Activated CD4-positive, alpha-beta T cell treated with anti-CD3 and anti-CD28 coated beads, Interleukin-10, Interleukin-2, amounts not matched to agents 100 ng/mL and 50 ng/mL, durations not matched to agents 16 hours and 8 hours (primary cell): ENCODE measurements around the gene DCTN2.
"Not testable (repeated sequence)": the region's sequence is repeated elsewhere in the genome, so short reads cannot be mapped to it uniquely, and the experiment has no call there.

Experiments
- DNase-seq: peaks from one replicate; pipeline ENCODE4 v3.0.0-alpha.2; 2020

The DCTN2 gene

DNA sequence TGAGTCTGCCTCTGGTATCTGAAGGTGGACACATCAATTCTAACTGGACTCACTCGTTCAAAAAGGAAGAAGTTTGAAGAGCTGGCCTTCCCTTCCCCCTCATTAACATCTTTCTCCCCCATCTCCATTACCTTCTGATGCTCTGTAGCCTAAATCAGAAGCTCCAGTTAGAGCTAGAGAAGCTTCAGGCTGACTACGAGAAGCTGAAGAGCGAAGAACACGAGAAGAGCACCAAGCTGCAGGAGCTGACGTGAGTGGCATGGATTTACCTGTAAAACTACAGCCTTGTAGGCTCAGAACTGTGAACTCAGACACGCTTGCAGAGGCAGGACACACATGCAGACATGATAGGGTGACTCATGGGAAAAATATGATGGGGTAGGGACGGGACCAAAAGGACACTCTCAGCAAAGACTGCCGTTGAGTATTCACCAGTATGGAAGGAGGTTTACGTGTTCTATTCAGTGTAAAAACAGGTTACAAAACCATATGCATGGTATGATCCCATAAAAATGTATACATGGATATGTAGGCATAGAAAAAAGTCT lies 29.7 kb upstream of the DCTN2 start:
- DNase-seq = no peak

DNA sequence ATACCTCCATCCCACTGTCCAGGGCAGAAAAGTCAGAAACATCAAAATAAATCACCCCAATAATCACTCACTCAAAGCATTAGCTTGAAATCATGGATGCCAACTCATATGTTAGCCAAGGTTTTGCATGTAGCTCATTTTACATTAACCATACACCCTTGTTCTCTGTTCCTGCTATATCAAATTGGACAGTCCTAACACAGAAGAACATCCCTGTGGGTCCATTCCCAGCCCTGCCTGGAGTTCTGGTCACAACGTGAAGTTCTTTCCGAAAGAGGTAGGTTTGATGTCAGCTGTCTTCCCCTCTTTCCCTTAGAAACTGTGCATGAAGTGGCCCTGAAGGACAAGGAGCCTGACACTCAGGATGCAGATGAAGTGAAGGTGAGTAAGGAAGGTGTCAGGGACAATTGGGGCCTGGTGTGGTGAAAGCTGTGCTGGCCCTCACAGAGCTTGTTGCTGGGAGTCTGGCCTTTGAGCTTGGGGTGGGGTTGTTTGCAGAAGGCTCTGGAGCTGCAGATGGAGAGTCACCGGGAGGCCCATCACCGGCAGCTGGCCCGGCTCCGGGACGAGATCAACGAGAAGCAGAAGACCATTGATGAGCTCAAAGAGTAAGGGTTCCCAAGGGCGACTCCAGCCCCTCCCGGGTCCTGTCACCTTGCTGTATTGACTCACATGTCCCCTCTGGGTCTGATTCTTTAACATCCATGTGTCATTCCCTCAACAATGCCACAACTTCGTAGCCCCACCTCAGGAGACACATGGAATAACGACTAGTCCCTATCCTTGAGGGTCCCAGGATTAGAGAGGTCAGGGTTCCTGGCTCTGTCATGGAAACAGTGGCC lies 29.0 kb upstream of the DCTN2 start:
- DNase-seq = no peak

DNA sequence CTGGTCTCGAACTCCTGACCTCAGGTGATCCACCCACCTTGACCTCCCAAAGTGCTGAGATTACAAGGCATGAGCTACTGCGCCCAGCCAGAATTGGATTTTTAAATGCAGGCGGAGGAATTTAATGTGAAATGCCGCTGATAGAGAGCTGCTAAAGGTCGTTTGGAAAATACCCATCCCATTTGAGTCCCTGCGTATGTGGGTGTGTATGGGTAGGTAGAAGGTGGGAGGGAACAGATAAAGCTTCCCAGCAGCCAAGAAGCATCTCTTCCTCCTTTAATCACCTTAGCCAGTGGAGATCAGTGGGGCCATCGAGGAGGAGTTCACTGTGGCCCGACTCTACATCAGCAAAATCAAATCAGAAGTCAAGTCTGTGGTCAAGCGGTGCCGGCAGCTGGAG lies 27.8 kb upstream of the DCTN2 start:
- DNase-seq = no peak

DNA sequence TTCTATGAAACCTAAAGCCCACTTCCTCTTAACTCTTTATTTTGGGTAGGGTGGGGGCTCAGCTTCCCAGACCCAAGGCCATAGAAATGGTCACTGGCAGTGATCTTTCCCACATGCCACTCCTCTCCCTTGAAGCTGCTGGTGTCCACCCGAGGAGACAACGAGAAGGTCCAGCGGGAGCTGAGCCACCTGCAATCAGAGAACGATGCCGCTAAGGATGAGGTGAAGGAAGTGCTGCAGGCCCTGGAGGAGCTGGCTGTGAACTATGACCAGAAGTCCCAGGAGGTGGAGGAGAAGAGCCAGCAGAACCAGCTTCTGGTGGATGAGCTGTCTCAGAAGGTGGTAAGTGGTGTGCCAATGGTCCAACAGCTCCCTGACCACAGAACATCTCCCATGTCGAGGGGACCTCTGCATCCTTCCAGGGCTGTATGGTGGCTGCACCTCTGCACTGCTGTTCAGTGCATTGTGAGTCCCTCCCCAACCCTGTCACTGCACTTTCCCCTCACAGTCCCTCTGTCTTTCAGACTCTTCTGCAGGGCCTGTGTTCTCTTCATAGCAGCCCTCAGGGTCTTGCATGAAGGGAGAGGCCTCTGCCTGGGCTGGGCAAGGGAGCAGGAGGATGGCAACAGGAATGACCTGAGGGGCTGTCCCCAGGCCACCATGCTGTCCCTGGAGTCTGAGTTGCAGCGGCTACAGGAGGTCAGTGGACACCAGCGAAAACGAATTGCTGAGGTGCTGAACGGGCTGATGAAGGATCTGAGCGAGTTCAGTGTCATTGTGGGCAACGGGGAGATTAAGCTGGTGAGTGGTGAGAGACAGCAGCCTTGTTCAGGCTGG lies 25.2 kb upstream of the DCTN2 start:
- DNase-seq = no peak

DNA sequence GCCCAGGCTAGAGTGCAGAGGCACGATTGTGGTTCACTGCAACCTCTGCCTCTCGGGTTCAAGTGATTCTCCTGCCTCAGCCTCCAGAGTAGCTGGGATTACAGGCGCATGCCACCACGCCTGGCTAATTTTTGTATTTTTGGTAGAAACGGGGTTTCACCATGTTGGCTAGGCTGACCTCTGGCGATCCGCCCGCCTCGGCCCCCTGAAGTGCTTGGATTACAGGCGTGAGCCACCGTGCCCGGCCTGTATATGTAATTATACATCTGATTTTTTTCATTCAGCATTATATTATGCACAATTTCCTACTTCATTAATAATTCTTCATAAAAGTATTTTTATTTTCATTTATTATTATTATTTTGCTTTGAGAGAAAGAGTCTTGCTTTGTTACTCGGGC lies 23.4 kb upstream of the DCTN2 start:
- not testable (repeated sequence) for DNase-seq

DNA sequence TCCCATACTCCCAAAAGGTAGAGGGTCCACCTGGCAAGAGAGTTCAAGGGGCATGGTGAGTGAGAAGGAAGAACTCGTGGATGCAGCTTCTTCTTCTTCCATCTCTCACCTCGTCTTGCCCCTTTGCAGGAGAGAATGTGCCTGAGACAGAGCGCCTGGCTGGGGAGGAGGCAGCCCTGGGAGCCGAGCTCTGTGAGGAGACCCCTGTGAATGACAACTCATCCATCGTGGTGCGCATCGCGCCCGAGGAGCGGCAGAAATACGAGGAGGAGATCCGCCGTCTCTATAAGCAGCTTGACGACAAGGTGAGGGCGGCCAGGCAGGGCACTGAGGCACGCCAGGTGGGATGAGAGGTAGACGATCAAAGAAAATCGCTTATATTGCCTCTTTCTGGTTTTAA lies 22.9 kb upstream of the DCTN2 start:
- DNase-seq = no peak

DNA sequence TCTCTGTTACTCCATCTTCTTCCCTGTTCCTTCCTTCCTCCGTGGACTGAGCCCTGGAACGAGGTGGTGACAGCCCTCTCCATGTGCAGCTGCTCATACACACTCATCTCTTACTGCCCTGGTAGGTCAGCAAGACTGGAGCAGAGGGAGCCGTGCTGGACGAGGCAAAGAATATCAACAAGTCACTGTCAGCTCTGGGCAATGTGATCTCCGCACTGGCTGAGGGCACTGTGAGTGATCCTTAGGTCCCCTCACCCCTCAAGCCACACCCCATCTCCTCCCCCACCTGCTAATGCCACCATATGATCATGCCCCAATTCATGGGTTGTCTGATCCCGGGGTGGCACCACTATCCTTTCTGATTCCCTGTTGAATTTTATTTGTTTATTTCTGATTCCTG lies 21.8 kb upstream of the DCTN2 start:
- DNase-seq = no peak

DNA sequence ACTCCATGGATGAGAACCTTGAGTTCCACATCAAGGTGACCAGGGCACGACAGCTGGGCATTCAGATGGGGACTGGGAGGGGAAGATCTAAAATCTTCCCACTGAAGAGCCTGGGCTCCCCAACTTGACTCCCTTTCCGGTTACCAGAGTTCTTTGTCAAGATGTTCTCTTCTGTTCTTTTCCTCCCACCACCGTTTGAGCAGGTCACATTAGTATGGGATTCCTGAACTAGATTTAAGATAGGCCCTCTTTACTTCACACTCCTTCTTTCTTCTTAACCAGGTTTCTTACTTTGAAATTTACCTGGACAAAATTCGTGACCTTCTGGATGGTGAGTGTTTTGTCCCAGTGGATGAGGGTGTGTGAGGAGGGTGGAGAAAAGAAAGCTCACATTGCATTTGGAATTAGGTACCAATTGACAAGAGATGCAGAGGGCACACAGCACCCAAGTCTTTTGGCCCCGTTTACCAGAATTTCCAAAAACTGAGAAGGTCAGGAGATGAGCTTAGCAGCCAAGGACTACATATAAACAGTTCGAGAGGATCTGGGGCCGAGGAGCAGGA lies 17.3 kb upstream of the DCTN2 start:
- no peak for DNase-seq

DNA sequence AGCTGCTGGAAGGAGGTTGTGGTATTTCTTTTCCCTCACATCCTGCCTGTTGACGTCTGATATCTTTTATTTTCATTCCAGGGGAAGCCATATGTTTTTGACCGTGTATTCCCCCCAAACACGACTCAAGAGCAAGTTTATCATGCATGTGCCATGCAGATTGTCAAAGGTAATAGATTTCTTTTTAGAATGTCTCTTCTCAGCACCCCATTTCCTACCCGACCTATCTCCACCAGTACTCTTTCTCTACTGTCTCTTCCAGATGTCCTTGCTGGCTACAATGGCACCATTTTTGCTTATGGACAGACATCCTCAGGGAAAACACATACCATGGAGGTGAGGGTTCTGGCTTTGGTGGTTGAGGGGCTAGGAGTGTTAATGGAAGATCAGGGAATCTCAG lies 16.4 kb upstream of the DCTN2 start:
- DNase-seq = no peak

DNA sequence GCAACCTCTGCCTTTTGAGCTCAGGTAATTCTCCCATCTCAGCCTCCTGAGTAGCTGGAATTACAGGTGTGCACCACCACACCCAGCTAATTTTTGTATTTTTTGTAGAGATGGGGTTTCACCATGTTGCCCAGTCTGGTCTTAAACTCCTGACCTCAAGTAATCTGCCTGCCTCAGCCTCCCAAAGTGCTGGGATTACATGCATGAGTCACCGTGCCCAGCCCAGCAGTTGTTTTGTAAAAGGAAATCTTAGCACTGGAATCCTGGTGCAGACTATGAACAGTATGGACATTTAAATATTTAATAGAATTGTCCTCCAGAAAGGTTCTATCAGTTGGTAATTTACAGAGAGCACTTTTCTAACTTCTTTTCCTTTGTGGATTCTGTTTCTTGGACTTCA lies 14.1 kb upstream of the DCTN2 start:
- not testable (repeated sequence) for DNase-seq

DNA sequence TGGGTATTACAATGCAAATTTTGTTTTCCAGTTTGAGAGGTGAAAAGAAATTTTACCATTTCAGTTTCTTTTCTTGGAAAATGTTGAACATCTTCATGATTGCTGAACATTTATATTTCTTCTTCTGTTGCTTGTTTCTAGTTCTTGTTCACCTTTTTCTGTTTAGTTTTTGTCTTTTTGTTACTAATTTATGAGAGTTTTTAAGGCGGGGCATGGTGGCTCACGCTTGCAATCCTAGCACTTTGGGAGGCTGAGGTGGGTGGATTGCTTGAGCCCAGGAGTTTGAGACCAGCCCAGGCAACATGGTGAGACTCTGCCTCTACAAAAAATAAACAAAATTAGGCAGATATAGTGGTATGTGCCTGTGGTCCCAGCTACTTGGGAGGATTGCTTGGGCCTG lies 13.5 kb upstream of the DCTN2 start:
- no peak for DNase-seq

DNA sequence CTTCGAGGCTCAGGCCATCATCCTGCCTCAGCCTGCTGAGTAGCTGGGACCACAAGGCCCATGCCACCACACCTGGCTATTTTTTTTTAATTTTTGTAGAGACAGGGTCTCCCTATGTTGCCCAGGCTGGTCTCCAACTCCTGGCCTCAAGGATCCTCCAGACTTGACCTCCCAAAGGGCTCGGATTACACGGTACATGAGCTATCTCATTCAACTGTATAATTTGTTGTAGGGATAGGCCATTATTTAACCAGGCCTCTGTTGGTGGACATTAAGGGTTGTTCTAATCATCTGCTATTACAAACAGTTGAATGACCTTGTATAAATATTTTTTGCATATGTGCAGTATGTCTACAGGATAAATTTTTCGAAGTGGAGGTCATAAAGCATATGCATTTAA lies 11.9 kb upstream of the DCTN2 start:
- no peak for DNase-seq

DNA sequence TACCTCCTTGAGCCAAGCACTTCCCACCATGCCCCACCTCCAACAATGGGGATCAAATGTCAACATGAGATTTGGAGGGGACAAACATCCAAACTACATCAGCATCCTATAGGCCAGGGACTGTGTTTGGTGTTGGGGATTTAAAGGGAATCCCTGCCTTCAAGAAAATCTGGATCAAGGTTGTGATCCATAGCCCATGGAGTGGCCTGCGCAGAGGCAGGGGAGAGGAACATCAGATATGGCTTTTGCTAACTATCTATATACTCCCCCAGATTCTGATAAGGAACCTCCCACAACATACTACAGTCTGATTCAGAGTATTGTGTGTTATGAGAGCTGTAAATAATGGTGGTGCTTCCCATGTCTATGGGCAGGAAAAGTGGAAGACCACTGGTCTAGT lies 7.9 kb upstream of the DCTN2 start:
- no peak for DNase-seq

DNA sequence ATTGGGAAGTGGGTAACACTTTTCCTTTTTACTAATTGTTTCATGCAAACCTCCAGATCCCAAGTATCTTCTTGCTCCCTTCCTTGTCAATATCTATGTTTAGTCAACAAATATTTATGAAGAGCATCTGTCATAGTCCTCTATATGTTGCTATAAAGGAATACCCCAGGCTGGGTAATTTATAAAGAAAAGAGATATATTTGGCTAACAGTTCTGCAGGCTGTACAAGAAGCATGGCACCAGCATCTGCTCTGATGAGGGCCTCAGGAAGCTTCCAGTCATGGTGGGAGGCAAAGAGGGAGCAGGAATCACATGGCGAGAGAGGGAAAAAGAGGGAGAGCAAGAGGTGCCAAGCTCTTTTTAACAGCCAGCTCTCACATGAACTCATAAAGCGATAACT lies 7.5 kb upstream of the DCTN2 start:
- DNase-seq = no peak

DNA sequence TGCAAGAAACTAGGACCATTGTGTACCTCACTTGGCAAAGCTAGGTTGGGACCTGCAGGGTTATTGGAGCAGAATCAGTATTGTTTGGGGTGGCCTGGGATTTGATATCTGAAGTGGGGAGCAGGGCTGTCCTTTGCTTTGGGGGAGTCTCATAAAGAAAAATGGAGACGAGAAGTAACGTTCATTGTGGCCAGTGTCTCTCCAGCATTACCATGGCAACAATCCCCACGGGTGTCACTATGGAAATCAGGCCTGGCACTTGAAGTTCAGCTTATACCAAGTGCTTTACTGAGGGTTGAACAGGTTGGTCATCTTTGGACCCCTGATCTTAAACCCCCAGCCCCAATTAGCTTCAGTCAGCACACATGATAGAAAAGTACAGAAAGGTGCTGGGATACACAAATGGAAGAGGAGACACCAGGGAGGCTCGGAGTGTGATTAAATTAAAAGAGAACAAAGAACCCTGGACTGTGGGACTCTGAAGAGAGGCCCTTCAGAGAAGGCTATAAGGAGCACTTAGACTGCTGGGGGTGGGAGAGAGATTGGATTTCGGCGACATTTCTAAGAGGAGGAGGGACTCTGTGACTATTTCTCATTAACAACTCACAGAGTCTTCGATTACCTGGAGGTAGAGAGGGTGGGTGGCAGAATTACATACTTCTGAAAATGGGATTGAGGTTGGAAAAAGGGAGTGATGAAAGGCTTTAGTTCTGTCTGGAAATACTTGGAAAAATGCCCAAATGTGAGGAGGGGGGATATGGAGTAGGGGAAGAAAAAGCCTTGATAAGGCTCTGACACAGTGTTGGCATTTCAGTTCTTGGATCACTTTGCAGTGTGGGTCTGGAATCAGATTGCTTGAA lies 6.6 kb upstream of the DCTN2 start:
- DNase-seq = no peak

DNA sequence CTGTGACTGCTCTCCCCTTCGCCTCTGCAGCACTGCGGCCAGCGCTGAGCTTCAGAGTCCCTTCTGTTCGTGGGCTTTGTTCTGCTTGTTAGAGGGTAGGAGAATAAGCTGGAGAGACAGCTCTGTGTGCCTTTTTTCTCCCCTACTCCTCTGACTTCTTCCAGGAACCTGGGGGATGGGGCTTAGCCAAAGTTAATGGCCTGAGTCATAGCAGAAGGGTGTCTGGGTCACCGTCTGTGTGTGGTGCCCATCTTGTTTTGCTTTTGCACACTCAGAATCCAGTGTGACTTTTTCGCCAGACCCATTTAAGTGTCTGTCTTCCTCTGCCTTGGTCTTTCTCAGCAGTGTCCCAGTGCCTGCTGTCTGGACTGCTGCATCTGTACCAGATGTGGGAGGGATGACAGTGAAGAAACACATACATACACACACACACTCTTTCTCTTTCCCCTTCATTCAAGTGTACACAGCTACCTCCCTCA lies 5.9 kb upstream of the DCTN2 start:
- peak; percentile 16 for DNase-seq

DNA sequence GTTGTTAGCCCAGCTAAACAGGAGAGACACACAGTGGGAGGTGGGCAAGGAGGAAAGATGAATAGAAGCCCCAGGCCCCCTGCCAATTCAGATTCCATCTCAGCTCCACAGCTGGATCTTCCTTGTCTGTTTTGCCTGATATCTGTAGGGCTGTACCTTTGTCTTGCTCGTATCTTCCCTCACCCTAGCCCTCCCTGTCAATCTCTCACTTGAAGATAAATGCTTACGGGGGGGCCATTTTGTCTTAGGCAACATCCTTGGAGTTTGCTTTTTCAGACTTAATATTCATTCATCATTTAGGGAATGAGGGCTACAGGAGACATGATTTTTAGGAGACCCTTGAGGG lies 5.3 kb upstream of the DCTN2 start:
- DNase-seq = no peak

DNA sequence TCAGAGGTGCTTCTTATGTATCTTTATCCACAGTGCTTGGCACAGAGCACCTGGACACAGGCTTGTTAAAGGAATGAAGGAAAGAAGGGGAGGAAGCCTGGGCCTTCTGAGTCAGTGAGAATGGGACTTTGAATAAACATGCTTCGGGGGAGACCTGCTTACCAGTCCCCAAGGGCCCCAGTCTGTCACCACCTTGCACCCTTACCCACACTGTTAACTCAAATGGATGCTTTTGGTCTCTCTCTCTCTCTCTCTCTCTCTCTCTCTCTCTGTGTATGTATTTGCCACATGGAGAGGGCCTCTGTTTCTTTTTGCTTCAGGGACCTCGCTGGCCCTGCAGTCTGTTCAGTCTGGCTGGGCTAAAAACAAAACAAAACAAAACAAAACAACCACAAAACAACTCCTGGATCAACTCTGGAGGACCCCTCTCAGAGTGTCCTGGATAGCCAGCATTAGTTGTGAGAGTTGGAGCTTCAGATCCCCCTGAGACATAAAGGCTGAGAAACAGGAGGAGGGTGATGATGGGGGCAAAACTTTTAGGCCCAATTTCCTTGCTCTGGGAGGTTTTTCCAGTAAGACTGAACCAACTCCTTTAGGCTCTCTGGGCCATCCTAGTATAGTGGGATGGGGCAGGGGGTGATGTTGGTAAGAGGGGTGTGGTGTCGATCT lies 4.8 kb upstream of the DCTN2 start:
- DNase-seq = no peak

DNA sequence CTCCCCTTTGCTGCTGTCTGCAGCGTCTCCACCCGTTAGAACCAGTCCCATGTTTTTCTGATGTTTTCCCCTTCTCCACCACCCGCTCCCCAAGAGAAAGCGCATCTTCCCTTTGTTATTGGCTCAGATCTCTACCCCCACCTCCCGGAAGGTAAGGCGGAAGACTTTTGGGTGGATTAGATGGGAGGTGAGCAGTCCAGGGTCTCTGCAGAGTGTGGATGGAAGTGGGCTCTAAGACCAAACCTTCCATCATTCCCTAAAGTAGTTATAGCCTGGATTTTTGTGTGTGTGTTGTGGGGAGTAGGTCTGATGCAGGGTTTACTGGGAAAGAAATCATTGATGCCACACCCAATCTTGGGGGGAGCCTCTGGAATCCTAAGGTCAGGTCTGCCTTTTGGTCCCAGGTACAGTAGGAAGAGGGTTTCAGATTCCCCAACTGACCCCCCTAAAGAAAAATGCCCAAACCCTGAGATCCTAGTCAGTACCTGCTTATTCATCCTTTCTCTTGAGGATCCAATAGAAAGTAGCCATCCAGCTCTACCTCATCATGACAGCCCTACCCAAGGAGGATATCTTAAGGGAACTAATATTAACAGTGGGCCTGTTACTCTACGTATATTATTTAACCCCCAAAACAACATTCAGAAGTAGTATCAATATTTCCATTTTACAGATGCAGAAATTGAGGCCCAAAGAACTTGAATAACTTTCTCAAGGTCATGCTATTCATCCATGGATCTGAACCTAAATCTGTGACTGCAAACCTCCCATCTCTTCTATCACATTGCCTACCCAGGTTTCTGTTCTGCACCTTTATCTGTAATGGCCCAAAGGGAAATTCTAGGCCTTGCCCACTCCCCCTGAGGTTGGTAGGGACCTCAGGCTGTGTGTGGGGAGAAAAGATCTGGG lies 3.9 kb upstream of the DCTN2 start:
- no peak for DNase-seq

DNA sequence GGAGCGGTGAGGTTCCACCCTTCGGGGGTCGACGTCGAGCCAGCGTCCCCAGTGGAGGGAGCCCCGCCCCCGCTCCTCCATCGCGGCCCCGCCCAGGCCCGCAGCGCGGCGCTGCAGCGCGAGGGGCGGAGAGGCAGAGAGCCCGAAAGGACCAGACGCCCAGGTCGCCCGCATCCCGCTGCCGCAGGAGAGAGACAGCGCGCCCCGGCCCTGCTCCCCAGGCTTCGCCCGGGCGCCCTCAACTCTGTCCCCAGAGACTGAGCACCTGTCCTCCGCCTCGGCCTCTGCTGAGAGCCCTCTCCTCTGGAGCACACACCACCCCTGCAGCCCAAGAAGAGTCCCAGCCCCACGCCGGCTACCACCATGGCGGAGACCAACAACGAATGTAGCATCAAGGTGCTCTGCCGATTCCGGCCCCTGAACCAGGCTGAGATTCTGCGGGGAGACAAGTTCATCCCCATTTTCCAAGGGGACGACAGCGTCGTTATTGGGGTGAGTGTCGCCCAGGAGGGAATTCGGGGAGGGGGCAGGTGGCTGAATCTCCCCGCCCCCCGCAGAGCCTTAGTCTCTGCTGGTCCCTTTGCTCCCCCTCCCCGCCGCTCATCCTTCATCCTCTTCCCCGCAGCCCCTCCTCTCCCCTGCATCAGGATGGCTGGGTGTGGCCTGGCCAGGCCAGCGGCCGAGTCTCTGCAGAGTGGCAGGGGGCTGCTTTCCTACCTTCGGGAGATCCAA lies 3.1 kb upstream of the DCTN2 start, which contains the start of gene KIF5A:
Gene KIF5A, plus strand, starts transcription at position 136 of the 732 bp plus-strand sequence. Its CDS starts 228 bp downstream, at position 364.
- peak; percentile 66 for DNase-seq
